ENCODE measurements around the gene BOK. TPM values are rescaled to one million over a fixed set of nuclear protein-coding genes. Genes with fewer than 3 reads are reported as not detected.

Gene BOK
- total RNA-seq (2012; rRNA removed) = 13.3 and 15.8 TPM in 2 replicates
- polyA plus RNA-seq (2012; rRNA removed) = 34.4 and 37.4 TPM in 2 replicates
- polyA plus RNA-seq (2012; cell fraction: cytosol; rRNA removed) = 28.7 and 58.2 TPM in 2 replicates
- polyA plus RNA-seq (2012; cell fraction: nucleus; rRNA removed; ENCODE audit: low replicate concordance) = 40.1 and 75.2 TPM in 2 replicates
- percentile 59 among the genes with signal in this experiment for Bru-seq, nascent RNA
- percentile 63 among the genes with signal in this experiment for BruChase-seq, experiment 1, labeled RNA remaining after a 6-hour chase
- BruChase-seq, experiment 2, labeled RNA remaining after a 2-hour chase = percentile 71 among the genes with signal in this experiment
- long read RNA-seq, transcript BOK-201 (5 exons, 2,657 nt) = major isoform, 19 of 92 reads
- long read RNA-seq, partial matches to known transcripts = 45 of 92 reads
- long read RNA-seq, other reads (novel, unspliced or antisense) = 28 of 92 reads

GRCh38 chr2:241558532-241559322 is at the start of gene BOK:
BOK (plus strand) TSS chr2:241558745; CDS start chr2:241559484, 739 bp downstream.
- Histone ChIP-seq H4K91ac (ENCODE audit: insufficient read depth, low read depth, low read length) (peak within 1 kb of the TSS; percentile 84), H3K4me1 (ENCODE audit: control insufficient read depth, insufficient read depth, low read length) (peaks cover 16% of the 10 kb centered on the region), H4K8ac (ENCODE audit: low read depth in 2 of 2, low read length in 2 of 2) (peak within 1 kb of the TSS; percentile 71 to 85), H4K20me1 (ENCODE audit: insufficient read depth, low read length) (peaks cover 38% of the 10 kb centered on the region), H3K36me3 (ENCODE audit: control insufficient read depth, insufficient read depth, low read length) (peaks cover 15% of the 10 kb centered on the region), H2AK9ac (replicated peaks; ENCODE audit: low read depth, low read length, poor library complexity) (peak within 1 kb of the TSS; percentile 99), H3K56ac (ENCODE audit: extremely low read depth, insufficient read depth, low read length) (peak within 1 kb of the TSS; percentile 65), H3K18ac (ENCODE audit: low read depth, low read length) (no peak within 1 kb of the TSS), H2BK15ac (ENCODE audit: low read depth, low read length) (peak within 1 kb of the TSS; percentile 60; the same call in 1 of the 3 replicates), H2BK120ac (ENCODE audit: low read depth, low read length) (peak within 1 kb of the TSS; percentile 78), H3K9ac (ENCODE audit: low read depth, low read length) (peak within 1 kb of the TSS; percentile 86), H3K9me1 (ENCODE audit: insufficient read depth, low read length) (peaks cover 15% of the 10 kb centered on the region), H4K5ac (ENCODE audit: low read depth, low read length) (peak within 1 kb of the TSS; percentile 54), H3K9me3 (ENCODE audit: control insufficient read depth, insufficient read depth, low read length) (no peaks in the 10 kb centered on the region), H3K4me2 (ENCODE audit: low read depth, low read length) (peak within 1 kb of the TSS; percentile 71), H3K4me3 (ENCODE audit: insufficient read depth, low read depth, low read length) (peak within 1 kb of the TSS; percentile 91), H2BK20ac (ENCODE audit: low read depth, low read length) (peak within 1 kb of the TSS; percentile 27), H2AK5ac (ENCODE audit: low read depth, low read length) (peak within 1 kb of the TSS; percentile 52), H2AFZ (replicated peaks; ENCODE audit: low read length, poor library complexity) (peak within 1 kb of the TSS; percentile 91), H3K4ac (ENCODE audit: low read depth, low read length) (peak within 1 kb of the TSS; percentile 79), H3K27me3 (ENCODE audit: control insufficient read depth, insufficient read depth, low read length) (no peaks in the 10 kb centered on the region), H3K27ac (ENCODE audit: insufficient read depth, low read length) (peak within 1 kb of the TSS; percentile 77), H3K14ac (replicated peaks; ENCODE audit: low read depth, low read length) (peak within 1 kb of the TSS; percentile 81), H3K23ac (ENCODE audit: low read depth, low read length) (peak within 1 kb of the TSS; percentile 70; the same call in 1 of the 2 replicates), H2BK5ac (ENCODE audit: low read depth, low read length, poor library complexity, severe bottlenecking) (peak within 1 kb of the TSS; percentile 46), H3K79me1 (ENCODE audit: low read depth in 1 of 2, low read length in 2 of 2) (peaks cover 12 to 36% of the 10 kb centered on the region in 2 experiments)
- ATAC-seq (ENCODE audit: low read depth) = peak; percentile 74
- no TSS peak for BruUV-seq (replicated peaks)
- WGBS, 2 experiments (ENCODE audit: extremely low coverage in 2 of 2, insufficient read length in 1 of 2) = 1% methylated on average over 60 of the region's 98 CpGs; no CpG with 5 or more reads in 1 of the 2 experiments
- dilution Hi-C loops (cut with HindIII; ENCODE audit: low sequenced_read_pairs, unreplicated experiment) (no loop called here), in situ Hi-C loops (cut with MboI; ENCODE audit: low sequenced_read_pairs) (no loop called here), intact Hi-C loops (cut with micrococcal nuclease) (loop anchor here (1.0 to 5.0 kb wide), 2 partner anchors 50 to 201 kb away; partner anchors contain the start of genes FARP2 and STK25)
- peak; percentile 72 for DNase-seq
- ChIA-PET POLR2A (ENCODE audit: unreplicated experiment) (interaction anchor here (0.5 kb wide), 1 partner anchor 84 kb away, joined by 3 read pairs; no protein-coding TSS in a partner anchor), CTCF (interaction anchor here (1.3 kb wide), 1 partner anchor 51 kb away, joined by 3 read pairs; the partner anchor contains the start of gene STK25)
- TF ChIP-seq CHD1 (IDR thresholded peaks at IDR 0.05; ENCODE audit: low read depth, low read length) (no peak), MAZ (IDR thresholded peaks at IDR 0.05; ENCODE audit: borderline replicate concordance, low read depth, low read length) (peak; percentile 50; the same call in 1 of the 2 replicates), MXI1 (IDR thresholded peaks at IDR 0.05; ENCODE audit: borderline replicate concordance, low read depth, low read length) (peak; percentile 41; the same call in 1 of the 2 replicates)
